ENCODE results near the gene FBXO15.
A peak's percentile ranks its signal among the peaks of the same experiment; 100 is the strongest.

FBXO15 gene

GRCh38 chr18:74147779-74148542 is at the start of gene FBXO15, which contains the start of gene TIMM21:
Gene FBXO15 (minus strand): TSS chr18:74147834. CDS start chr18:74147785, 49 bp downstream.
Gene TIMM21 (plus strand): TSS chr18:74148523. CDS start chr18:74148809, 286 bp downstream.
- DNase-seq: peak; percentile 50

GRCh38 chr18:74196220-74197119 is 48.8 kb upstream of the FBXO15 start:
- peak; percentile 31 for DNase-seq

GRCh38 chr18:74194691-74195090 is 47.1 kb upstream of the FBXO15 start:
- DNase-seq: no peak

GRCh38 chr18:74191577-74191976 is 43.9 kb upstream of the FBXO15 start:
- no peak for DNase-seq

- DNase-seq: no peak
These were observed 42.5 kb upstream of the FBXO15 start for GRCh38 chr18:74190086-74190485.

GRCh38 chr18:74186661-74187060 is 39.0 kb upstream of the FBXO15 start:
- DNase-seq: no peak

- DNase-seq: no peak
These were observed 38.2 kb upstream of the FBXO15 start for GRCh38 chr18:74185860-74186259.

- DNase-seq: no peak
These were observed 37.2 kb upstream of the FBXO15 start for GRCh38 chr18:74184875-74185274.

GRCh38 chr18:74183130-74183529 is 35.5 kb upstream of the FBXO15 start:
- peak; percentile 60 for DNase-seq

- no peak for DNase-seq
These were observed 34.7 kb upstream of the FBXO15 start for GRCh38 chr18:74182335-74182734.

GRCh38 chr18:74179623-74180199 is 32.1 kb upstream of the FBXO15 start:
- DNase-seq: no peak

- DNase-seq: no peak
These were observed 31.2 kb upstream of the FBXO15 start for GRCh38 chr18:74178884-74179283.

- no peak for DNase-seq
These were observed 28.0 kb upstream of the FBXO15 start for GRCh38 chr18:74175658-74176057.

- no peak for DNase-seq
These were observed 25.8 kb upstream of the FBXO15 start for GRCh38 chr18:74173434-74173750.

GRCh38 chr18:74172697-74173433 is 25.2 kb upstream of the FBXO15 start:
- DNase-seq: no peak

- no peak for DNase-seq
These were observed 24.4 kb upstream of the FBXO15 start for GRCh38 chr18:74171910-74172606.

- DNase-seq: no peak
These were observed 18.8 kb upstream of the FBXO15 start for GRCh38 chr18:74166386-74166785.

- DNase-seq: no peak
These were observed 15.5 kb upstream of the FBXO15 start for GRCh38 chr18:74163019-74163660.

GRCh38 chr18:74155276-74155675 is 7.6 kb upstream of the FBXO15 start:
- DNase-seq: no peak

- DNase-seq: no peak
These were observed 7.1 kb upstream of the FBXO15 start for GRCh38 chr18:74154716-74155115.

- DNase-seq: no peak
These were observed 6.2 kb upstream of the FBXO15 start for GRCh38 chr18:74153793-74154192.

- DNase-seq: no peak
These were observed 5.7 kb upstream of the FBXO15 start for GRCh38 chr18:74153377-74153776.
